Activated CD4-positive, alpha-beta T cell treated with anti-CD3 and anti-CD28 coated beads, Interleukin-2, Interleukin-4, amounts not matched to agents 100 ng/mL and 50 ng/mL, durations not matched to agents 16 hours and 8 hours (primary cell): ENCODE measurements around the gene IQCE.

Experiments used
- DNase-seq: peaks from one replicate; pipeline ENCODE4 v3.0.0-alpha.2; 2020; ENCODE audit warnings: low spot score

IQCE gene

DNA sequence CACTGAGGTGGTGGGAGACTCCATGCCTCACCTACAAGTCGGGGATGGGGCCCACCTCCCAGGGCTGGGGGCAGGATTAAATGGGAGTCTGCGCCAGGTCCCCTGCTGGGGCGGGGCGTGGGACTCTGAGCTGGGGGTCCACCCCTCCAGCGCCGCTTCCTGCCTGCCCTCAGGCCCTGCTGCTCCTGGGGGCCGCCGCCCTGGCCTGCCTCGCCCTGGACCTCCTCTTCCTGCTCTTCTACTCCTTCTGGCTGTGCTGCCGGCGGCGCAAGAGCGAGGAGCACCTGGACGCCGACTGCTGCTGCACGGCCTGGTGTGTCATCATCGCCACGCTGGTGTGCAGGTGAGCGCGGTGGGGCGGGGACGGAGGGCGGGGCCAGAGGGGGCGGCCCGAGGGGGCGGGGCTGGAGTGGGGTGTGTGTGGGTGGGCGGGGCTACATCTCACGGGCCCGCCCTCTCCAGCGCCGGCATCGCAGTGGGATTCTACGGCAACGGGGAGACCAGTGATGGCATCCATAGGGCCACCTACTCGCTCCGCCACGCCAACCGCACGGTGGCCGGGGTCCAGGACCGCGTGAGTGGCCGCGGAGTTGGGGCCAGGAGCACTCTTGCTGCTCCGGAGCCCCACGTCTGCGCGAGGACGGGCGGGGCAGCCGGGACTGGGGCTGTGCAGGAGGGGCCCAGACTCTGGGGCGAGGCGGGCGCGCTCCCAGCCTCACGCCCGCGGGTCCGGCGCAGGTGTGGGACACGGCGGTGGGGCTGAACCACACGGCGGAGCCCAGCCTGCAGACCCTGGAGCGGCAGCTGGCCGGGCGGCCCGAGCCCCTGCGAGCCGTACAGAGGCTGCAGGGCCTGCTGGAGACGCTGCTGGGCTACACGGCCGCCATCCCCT is 88.1 kb downstream of the IQCE start:
- DNase-seq, result no peak

DNA sequence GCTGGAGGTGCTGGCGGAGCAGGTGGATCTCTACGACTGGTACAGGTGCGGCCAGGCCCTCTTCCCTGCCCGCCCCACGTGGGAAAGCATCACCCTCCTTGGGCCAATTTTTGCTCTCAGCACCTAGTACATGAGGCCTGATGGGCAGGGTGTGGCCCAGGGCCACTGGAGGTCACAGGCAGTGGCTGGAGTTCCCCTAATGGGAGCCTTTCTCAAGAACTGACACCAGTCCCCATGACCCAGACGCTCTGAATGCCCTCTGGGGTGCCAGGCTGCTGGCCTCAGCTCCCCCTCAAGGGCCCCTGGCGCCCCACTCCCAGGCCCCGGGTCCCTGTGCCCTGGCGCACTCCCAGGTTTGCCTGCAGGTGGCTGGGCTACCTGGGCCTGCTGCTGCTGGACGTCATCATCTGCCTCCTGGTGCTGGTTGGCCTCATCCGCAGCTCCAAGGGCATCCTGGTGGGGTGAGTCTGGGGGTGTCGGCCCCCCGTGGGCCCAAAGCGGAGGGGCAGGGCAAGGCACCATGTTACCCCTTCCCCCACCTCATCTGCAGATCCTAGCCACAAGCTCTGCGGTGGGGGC is 88.9 kb downstream of the IQCE start:
- no peak for DNase-seq

DNA sequence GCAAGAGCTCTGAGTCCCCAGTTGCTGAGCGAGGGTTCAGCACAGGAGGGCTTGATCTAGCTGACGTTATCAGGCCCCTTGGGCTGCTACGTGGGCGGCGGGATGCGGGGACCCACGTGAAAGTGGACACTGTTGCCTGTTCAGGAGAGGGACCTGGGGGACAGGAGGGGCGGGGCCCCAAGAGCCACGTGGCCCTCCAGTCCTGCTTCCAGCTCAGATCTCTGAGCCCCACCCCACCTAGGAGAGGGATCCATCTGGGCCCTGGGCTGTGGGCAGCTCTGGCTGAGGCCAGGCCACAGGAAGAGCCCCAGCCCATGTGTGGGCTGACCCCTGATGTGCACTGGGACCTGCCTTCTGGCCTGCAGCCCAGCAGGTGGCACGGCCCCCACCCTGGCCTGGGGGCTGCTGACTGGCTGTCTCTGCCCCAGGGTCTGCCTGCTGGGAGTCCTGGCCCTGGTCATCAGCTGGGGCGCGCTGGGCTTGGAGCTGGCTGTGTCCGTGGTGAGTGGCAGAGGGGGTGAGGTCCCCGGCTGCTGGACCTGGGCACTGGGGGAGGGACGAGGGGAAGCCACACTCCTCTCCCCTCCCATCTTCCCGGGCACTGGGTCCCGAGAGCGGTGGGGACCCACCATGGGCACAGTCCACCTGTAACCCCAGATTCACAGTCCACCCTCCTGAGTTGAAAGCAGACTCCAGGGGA is 90.5 kb downstream of the IQCE start:
- DNase-seq, result no peak

DNA sequence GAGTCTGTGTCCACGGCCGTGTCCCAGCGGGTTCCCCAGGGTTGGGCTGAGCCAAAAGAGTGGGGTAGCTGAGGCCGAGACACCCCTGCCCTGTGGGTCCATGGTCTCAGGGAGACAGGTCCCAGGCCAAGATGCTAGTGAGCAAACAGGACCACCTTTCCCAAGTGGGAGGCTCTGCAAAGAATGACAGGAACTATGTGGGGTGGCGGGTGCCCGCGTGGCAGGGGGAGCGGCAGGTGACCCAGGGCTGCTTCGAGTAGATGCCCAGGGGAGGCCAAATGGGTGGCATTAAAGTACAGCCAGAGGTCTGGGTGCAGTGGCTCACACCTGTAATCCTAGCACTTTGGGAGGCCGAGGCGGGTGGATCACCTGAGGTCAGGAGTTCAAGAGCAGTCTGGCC is 91.2 kb downstream of the IQCE start:
- DNase-seq, result no peak

DNA sequence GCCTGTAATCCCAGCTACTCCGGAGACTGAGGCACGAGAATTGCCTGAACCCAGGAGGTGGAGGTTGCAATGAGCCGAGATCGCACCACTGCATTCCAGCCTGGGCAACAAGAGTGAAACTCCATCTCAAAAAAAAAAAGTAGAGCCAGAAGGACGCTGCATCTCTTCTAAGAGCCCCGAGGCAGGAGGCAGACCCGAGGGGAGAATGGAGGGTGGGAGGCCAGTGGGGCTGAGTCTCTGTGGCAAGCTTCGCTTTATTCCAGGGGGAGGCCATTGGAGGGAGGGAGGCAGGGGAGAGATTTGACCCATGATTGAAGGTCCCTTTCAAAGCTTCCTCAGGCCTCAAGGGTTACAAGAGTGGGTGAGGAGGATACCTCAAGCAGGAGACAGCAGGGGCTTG is 91.7 kb downstream of the IQCE start:
- no peak for DNase-seq

DNA sequence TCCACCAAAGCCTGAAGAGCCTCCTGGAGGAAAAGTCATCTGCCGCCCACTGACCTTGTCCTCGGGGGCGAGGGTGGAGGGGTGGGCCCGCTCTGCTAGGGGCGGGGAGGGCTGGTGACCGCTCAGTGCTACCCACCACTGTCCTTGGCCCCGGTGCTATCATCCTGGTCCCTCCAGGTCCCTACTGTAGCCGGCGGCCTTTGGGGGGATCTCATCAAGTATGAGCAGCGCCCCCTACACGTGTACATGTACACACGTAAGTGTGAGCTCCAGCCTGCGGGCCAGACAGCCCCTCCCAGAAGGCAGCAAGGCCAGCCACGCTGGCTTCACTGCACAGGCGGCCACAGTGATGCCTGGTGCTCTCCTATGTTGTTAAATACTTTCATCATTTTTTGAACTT is 92.6 kb downstream of the IQCE start:
- no peak for DNase-seq

DNA sequence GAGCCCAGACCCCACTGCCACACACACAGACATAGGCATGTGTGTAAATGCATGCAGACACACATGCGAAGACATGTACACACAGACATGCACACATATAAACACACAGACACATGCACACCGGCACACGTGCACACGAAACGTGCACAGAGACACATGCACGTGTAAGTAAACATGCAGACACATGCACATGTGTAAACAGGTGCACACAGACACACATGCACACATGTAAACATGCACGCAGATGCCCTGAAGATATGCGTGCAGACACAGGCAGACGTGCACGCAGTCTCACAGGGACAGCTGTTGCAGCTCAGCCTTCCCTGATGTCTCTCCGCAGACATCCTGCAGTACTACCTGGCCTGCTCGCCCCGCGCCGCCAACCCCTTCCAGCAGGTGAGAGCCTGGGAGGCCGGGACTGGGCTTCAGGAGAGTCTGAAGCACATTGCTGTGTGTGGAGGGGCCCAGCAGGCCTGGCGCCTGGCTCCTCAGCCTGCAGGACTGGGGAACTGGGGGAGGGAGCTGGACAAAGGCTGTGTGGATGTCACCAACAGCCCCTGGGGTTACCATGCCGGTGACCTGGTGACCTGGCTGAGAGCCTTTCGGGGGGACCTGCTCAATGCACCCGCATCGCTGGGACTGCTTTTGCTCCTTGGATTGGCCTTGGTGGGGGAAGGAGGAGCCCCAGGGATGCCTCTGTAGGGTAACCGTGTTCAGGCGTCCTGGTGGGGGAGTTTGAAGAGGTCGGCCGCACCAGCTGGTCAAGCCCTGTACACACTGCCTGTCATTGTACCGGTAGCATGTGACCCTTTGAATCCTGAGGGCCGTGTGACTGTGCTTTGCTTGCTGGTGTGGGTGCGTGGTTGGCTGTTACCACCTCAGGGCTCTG is 93.3 kb downstream of the IQCE start:
- no peak for DNase-seq

DNA sequence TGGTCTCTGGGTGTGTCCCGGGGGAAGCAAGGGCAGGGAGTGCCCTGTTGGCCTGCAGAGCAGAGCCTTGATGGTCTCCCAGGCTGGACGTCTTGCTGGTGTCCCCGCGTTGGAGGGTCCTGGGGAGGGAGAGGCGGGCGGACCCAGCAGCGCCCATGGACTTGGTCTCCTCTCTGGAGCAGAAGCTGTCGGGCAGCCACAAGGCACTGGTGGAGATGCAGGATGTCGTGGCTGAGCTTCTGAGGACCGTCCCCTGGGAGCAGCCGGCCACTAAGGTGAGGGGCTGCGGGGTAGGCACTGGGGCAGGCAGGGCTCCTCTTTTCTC is 93.9 kb downstream of the IQCE start:
- DNase-seq, result no peak

DNA sequence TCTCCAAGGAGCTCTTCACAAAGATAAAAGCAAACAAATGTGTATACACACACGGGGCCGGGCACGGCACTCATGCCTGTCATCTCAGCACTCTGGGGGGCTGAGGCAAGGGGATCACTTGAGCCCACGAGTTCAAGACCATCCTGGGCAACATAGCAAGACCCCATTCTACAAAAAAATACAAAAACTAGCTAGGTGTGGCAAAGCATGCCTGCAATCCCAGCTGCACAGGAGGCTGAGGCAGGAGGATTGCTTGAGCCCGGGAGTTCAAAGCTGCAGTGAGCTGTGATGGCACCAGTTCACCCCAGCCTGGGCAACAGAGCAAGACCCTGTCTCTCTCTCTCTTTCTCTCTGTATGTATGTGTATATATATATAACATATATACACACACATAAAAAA is 95.3 kb downstream of the IQCE start:
- no peak for DNase-seq

DNA sequence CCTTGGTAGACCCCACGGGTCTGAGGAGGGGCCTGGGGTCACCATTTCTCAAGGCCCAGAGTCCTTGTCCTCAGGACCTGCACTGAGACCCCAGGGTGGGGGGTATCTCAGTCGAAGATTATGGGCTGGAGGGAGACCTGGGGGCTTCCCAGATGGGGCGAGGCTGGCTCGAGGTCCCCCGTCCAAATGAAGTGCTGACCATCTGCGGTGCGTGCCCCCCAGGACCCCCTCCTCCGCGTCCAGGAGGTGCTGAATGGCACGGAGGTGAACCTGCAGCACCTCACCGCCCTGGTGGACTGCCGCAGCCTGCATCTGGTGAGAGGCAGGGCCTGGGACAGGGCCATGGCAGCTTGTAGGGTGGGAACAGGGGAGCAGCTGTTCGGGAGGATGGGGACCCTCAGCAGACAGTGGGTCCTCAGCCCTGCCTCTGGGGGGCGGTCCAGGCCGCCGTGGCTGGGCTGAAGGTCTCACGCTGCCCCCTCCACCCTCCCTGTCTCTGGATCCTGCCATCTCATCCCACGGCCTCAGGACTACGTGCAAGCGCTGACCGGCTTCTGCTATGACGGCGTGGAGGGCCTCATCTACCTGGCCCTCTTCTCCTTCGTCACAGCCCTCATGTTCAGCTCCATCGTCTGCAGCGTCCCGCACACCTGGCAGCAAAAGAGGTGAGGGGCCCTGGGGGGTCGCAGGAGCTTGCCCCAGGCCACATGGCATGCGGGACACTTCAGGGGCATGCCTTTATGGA is 97.3 kb downstream of the IQCE start:
- no peak for DNase-seq

DNA sequence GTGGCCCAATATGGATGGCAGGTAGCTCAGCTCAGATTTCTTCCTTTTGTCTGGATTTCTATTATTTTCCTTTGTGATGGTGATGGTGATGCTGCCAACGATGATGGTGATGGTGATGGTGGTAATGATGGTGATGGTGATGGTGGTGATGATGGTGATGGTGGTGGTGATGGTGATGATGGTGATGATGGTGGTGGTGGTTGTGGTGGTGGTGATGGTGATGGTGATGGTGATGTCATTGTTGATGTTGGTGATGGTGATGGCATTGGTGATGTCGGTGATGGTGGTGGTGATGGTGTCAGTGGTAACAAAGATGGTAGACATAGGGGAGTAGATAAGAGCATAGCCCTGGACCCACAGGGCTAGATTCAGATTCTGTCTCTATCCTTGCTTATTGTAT is 98.4 kb downstream of the IQCE start:
- DNase-seq, result no peak

DNA sequence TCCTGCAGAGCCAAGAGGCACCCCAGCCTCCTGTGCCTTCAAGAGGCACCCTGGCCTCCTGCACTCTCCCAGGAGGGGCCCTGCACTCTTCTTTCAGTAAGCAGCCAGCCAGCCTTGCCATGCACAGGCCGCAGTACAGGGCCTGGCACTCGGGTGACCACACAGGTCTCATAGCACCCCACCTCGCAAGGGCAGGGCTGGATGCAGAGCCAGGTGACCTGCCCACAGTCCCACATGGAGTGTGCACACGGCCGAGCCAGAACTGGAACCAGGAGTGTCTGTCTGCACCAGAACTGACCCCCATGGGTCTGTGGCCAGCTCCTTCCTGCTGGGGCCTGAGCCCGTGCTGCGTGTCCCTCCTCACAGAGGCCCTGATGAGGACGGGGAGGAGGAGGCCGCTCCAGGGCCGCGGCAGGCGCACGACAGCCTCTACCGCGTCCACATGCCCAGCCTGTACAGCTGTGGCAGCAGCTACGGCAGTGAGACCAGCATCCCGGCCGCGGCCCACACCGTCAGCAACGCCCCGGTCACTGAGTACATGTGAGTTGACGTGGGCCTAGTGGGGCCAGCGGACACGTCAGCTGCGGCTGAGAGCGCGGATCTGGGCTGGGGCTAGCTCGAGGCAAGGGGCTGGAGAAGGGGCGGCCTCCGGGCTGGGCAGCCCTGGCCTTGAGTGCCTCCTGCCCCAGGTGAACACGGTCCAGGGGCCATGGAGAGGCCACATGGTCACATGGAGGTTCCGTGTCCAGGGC is 99.3 kb downstream of the IQCE start:
- DNase-seq, result no peak

DNA sequence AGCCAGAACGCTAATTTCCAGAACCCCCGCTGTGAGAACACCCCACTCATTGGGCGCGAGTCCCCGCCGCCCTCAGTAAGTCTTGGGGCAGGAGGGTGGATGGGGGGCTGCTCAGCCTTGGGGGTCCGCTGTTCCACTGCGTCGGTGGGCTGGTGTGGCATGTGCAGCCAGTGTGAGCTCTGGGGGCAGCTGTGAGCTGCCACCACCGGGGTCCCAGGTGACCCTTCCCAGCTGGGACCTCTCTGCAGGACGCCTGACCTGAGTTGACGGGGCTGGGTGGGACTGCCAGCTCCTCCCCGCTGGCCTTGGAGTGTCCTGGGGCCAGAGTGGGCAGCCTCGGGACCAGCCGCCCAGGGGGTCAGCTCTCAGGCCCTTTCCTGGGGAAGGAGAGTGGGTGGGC is 100.2 kb downstream of the IQCE start:
- DNase-seq, result no peak

DNA sequence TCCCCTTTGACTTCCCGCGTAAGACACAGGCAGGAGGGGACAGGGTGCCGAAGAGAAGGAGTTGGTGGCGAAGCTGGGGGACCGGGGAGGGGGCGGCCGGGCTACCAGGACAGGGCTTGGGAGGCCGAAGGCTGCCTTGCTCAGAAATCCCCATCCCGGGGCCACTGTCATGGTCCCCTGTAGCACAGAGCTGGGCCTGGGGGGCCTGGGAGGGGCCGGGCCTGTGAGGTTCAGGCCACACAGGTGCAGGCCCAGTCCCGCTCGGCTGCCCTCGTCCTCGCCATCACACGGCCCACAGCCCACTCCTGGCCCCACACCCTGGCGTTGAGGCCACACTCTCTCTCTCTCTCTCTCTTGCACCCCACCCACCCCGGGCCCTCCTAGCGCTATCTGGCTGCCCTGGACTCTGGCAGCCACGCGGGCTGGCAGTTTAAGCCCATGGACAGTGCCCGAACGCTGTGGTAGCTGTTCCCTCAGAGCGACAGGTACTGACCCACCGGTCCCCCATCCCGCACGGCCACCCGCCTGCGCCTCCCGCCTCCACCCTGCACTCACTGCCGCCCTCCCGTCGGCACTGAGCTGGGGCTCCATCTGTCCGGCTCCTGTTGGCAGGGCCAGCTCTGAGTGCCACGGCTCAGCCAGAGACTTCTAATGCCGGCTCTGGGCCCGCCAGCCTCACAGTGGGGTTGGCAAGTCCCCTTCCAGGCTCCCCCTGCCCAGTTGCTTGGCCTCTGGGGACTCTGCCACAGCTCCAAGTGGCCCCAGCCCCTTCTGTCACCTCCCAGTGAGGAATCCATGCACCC is 101.0 kb downstream of the IQCE start:
- no peak for DNase-seq

DNA sequence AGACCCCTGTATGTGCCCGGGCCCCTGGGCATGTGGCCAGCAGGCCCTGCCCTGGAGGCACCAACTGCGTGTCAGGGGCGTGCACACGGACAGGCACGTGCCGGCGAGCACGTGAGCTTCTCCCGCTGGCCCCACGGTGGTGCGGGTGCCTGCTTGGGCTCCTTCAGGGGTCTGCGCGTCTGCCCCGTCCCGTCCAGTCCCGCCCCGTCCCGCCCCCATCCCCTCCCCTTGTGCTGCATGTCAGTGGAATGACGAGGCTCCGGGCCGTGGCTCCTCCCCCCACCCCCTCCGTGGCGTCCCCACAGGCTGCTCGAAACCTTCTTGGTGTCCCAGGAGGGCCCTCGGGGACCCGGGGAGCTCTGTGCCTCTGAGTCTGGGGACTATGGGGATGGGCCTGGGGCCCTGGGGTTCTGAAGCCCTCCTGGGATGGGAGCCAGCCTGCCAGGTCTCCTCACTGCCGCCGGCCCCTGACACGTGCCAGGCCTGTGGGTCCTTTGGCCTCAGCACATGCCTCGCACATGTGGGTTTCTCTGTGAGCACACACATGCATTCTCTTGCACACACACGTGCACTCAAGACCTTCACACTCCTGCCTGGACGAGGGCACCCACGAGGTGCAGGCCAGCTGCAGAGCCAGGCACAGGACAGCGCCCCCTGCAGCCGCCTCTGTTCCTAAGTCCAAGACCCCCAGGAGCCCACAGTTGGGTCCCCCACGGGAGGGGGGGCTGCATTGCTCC is 101.7 kb downstream of the IQCE start:
- no peak for DNase-seq

DNA sequence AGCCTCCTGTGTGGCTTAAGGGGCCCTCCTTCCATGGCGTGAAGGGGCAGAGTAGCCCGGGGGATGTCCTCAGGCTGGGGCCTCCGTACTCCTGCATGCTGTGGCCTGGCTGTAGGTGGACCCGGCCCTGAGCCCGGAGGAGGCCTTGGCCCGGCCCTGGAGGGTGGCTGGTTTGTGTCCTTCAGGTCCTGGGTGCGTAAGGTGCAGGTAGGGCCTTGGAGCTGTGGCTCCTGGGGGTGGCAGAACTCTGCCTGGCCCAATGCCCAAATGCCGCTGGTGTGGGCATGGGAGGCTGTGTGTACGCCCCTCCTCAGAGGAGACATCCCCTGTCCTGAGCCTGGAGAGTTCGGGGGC is 102.3 kb downstream of the IQCE start:
- no peak for DNase-seq

DNA sequence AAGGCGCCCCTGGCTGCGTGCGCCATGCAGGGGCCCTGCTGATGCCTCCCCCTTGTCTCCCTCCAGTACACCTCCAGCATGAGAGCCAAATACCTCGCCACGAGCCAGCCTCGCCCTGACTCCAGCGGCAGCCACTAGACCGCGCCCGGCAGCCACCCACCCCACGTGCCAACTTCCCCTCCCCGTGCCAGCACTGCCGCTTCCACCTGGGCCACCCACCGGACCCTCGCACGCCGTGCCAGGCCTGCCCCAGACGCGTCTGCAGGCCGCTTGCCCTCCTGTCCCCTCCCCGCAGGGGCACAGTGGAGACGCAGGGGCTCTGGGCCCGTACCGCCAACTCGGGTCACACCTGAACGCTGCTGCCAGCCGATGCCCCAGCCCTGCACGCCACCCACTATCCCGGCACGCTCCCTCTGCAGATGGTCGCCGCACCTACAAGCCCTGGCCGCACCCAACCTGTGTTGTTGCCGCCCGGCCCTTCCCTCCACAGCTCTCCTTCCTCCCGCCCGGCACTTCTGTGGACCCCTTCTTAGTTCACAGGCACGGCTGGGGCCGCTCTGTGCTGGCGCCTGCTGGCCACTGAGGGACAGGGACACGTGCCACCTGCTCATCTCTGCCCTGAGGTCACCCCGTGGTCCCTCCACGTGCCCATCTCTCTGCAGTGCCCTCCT is 103.0 kb downstream of the IQCE start:
- no peak for DNase-seq

DNA sequence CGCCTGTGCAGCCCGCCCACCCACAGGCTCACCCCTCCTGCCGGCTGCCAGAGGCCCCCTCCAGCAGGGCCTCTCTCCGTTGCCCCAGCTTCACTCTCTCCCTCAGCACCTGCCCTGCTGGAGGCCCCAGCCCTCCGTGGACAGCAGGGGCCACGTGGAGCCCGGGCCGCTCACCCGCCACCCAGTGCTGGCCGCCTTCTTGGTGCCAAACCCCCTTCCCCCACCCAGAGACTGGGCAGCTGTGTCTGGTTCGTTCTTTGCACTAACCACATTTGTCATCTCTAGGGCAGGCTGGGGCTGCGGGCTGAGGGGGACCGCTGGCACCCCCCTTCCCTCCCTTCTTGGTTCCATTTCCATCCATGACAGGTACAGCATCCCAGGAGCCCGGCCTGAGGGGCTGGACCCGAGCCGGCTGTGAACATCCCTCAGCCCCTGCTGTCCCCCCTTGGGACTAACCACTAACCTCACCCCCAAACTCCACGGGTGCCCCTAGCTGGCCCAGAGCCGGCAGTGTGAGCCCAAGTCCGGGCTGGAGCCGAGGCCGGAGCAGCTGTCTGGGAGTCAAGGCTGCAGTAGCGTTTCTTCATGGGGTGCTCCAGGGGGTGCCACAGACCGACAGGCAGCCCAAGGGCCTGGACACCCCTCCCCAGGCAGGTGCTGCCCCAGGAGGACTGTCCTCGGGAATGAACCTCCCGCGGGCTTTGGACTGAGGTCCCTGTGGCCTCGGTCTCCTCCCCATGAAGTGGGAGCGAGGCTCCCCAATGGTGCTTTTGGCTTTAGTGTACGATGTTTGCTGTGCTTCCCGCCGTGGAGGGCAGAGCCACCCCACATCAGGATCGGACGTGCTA is 103.7 kb downstream of the IQCE start:
- DNase-seq, result no peak
